GM21717 (cell line): Measurements from ENCODE around the gene TMEM53.

Experiments used
- ATAC-seq: cut with Tn5 transposase; IDR thresholded peaks from one replicate; pipeline ENCODE4 v1.9.1; 2021; ENCODE audit warnings: mild to moderate bottlenecking, moderate library complexity; ENCODE audit not compliant: unreplicated experiment

TMEM53 gene

GRCh38 chr1:44606701-44607281, 67.5 kb downstream of the TMEM53 start:
- ATAC-seq: no peak

GRCh38 chr1:44605914-44606615, 68.2 kb downstream of the TMEM53 start:
- no peak for ATAC-seq

GRCh38 chr1:44604157-44604955, 69.9 kb downstream of the TMEM53 start:
- no peak for ATAC-seq

- no peak for ATAC-seq
Observed at GRCh38 chr1:44603718-44604117, 70.6 kb downstream of the TMEM53 start.
